HG03378 (cell line): ENCODE results near the gene VGLL4.
"Not testable (repeated sequence)": the region's sequence is repeated elsewhere in the genome, so short reads cannot be mapped to it uniquely, and the experiment has no call there.

ENCODE experiments used
- ATAC-seq: cut with Tn5 transposase; IDR thresholded peaks from one replicate; pipeline ENCODE4 v1.9.1; 2021; ENCODE audit warnings: mild to moderate bottlenecking, moderate library complexity; ENCODE audit not compliant: unreplicated experiment

Gene VGLL4

DNA sequence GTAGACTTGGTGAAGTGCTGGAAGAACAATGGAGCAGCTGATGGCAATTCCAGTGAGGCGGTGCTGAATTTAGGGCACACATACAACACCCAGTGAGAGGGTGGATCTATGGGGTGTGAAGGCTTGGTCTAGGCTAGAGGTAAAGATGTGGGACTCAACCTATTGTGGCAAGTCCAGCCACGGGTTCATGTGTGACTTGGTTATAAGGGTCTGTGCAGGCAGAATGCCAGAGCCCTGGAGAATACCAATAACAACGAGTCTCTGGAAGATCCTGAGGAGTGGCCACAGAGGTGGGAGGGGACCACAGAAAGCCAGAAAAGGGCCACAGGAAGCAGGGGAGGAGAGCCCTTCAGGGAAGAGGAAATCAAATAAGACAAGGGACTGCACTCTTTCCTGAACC is 55.0 kb downstream of the VGLL4 start:
- ATAC-seq: no peak

DNA sequence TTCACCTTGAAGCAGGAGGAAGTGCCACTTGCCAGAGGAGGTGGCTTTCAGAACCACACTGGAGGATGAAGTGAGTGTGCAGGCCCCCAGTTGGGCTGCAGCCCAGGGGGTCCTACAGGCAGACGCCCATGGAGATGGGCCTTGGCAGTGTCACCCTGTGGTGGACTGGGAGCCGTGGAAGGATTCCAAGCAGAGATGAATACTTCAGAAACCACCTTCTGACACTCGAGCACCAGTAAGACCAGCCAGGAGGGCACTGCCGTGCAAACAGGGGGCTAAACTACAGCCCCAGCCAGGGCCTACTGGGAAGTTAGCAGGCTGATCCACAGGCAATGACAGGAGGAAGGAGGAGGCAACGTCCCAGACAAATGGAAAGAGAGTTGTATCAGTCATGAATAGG is 55.4 kb downstream of the VGLL4 start:
- ATAC-seq: no peak

GRCh38 chr3:11587766-11588165 is 55.9 kb downstream of the VGLL4 start:
- no peak for ATAC-seq

GRCh38 chr3:11584570-11584969 is 59.1 kb downstream of the VGLL4 start:
- no peak for ATAC-seq

DNA sequence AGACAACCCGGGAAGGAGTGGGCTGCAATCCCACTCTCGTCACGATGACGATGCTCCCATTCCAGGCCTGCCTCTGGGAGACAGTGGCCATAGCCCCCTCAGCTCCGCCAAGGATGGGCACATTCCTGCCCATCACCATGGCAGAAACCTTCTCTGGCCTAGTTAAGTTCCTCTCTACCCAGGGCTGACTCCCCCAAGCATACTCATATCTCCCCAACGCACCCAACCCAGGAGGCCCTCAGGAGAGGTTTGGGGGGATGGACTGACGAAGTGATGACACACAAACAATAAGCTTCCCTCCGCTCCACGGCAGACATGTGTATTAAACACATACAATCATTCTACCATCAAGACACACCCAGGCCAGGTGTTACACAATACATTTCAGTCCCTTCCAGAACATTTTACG is 60.1 kb downstream of the VGLL4 start:
- no peak for ATAC-seq

GRCh38 chr3:11583235-11583634 is 60.5 kb downstream of the VGLL4 start:
- ATAC-seq: no peak

- no peak for ATAC-seq
Observed at GRCh38 chr3:11582191-11582968, 61.3 kb downstream of the VGLL4 start.

- ATAC-seq: no peak
Observed at GRCh38 chr3:11581237-11582190, 62.2 kb downstream of the VGLL4 start.

- ATAC-seq: no peak
Observed at GRCh38 chr3:11580645-11581044, 63.1 kb downstream of the VGLL4 start.

DNA sequence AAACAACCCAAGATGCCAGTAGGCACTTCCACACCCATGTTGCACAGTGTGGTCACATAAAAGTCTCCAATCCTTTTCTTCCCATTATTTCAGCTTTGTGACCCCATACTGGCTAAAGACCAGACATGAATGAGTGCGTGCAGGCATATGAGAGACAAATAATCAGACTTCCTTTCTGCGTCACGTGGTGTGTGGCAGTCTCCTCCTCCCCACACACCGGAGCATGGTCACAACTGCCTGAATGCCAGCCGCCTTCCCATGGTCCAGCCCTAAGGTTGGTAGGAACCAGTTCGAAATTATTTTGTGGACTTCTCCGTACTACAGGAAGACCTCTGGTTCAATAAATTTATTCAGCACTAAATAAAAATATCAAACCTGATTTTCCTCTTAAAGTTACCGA is 65.5 kb downstream of the VGLL4 start:
- no peak for ATAC-seq

- no peak for ATAC-seq
Observed at GRCh38 chr3:11576453-11576852, 67.3 kb downstream of the VGLL4 start.

- no peak for ATAC-seq
Observed at GRCh38 chr3:11575677-11576076, 68.0 kb downstream of the VGLL4 start.

GRCh38 chr3:11574981-11575669 is 68.6 kb downstream of the VGLL4 start:
- ATAC-seq: no peak

- not testable (repeated sequence) for ATAC-seq
Observed at GRCh38 chr3:11572660-11573059, 71.1 kb downstream of the VGLL4 start.

GRCh38 chr3:11570789-11571495 is 72.8 kb downstream of the VGLL4 start:
- no peak for ATAC-seq

DNA sequence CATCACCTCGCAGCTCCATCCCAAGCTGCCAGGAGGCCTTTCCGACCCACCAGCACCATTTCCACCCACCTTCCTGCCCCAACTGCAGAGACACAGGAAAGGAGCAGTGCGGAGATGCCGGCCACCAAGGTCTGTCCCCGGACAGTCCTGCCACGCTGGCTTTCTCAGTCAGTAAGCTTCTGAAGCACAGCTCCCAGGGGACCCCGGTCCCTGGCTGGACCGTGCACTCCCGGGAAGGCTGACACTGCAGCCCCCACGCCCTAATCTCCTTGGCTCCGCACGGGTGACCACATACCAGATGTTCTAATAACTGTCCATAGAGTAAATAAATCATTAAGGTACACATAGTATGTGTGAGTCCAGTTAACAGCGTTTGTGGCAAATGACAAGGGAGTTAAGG is 73.5 kb downstream of the VGLL4 start:
- no peak for ATAC-seq

GRCh38 chr3:11569156-11569741 is 74.5 kb downstream of the VGLL4 start:
- no peak for ATAC-seq

DNA sequence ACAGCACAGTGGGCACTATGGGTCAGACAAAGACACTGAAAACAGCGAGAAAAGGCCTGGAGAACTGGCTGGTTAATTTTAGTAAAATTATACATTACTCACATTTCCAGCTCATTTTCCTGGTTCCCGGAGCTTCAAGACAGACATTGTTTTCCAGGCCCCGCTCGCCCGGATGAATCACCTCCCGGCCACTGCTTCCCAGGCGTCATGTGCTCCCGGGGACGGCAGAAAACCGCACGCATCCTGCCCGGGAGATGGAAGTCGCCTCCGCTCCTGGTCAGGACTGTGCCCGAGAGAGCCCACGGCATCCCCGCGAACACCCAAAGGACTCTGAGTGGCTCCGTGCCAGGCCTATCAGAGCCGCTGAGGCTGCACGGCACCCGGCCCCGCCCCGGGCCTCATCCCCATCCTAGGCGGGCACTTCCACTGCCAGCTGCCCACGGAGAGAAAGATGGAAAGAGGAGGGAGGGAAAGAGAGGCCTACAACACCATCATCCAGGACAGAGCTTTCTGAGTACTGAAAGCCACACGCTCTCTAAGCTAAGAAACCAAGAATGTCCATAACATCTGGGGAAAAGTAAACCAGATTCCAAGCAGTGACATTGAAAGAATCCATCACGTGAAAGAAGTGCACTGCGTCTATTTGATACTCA is 75.1 kb downstream of the VGLL4 start:
- no peak for ATAC-seq

DNA sequence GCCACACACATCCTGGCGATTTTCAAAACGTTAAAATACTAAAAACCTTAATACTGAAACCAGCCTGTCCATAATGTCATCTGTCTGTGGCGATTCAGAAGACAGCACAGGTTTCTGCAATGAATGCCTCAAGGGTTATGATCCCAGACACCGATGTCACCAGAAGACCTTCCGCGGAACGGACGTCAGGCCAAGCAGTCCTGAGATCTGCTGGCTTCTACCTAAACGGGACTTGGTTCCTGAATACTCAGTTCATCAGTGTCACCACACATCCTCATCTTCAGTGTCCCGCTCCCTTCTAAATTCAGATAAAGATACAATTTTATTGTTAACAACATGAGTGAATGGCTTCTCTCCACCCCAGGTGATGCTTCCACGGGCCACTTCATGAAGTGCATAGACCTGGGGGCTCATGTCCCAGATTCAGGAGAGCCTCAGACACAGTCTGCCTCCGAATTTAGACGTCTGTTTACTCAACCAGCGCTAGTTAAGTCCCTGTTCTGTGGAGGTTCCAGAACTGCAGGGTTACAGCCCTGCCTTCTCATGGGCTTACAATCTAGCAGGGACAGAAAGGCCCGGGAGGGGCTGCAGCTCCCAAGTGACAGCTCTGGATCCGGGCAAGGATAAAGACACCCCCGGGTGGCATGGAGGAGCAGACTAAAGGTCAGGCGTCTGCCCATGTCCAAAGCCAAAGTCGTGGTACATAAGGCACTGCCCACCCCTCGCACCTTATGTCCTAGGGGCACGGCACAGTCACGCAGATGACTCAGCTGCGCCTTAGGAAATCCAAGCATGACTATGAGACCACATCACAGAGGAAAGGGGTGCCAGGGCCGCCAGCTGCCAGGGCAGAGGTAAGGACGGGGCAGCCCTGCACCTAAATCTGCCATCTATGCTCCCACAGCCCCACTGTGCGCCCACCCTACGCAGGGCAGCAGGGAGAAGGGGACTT is 75.9 kb downstream of the VGLL4 start:
- no peak for ATAC-seq
